PC-3 (cell line): ENCODE data around the gene EIF4G3.

Experiments used
- EZH2 ChIP-seq: fragments of 300-600 bp; sonication (generic); IDR thresholded peaks from one replicate; pipeline ENCODE4 v1.6.1; 2017; ENCODE audit warnings: antibody characterized with exemption, mild to moderate bottlenecking, low read length; ENCODE audit not compliant: unreplicated experiment
- EZH2phosphoT487 ChIP-seq: fragments of 300-600 bp; sonication (generic); IDR thresholded peaks from 2 replicates; pipeline ENCODE4 v1.6.1; 2018; ENCODE audit warnings: mild to moderate bottlenecking, antibody characterized with exemption, low read length, borderline replicate concordance
- TF ChIP-seq, protein P1 (sequence below): fragments of 300-600 bp; sonication (generic); conservative IDR thresholded peaks from 2 replicates; pipeline ENCODE4 v1.5.1; 2017; ENCODE audit warnings: antibody characterized with exemption, low read depth, mild to moderate bottlenecking, low read length

DNA sequence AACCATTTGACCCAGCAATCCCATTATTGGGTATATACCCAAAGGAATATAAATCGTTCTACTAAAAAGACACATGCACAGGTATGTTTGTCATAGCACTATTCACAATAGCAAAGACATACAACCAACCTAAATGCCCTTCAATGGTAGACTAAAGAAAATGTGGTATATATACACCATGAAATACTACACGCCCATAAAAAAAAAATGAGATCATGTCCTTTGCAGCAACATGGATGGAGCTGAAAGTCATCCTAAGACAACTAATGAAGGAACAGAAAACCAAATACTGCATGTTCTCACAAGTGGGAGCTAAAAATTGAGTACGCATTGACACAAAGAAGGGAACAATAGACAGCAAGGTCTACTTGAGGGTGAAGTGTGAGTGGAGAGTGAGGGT, 72.0 kb downstream of the EIF4G3 start:
- TF ChIP-seq, protein P1, sequence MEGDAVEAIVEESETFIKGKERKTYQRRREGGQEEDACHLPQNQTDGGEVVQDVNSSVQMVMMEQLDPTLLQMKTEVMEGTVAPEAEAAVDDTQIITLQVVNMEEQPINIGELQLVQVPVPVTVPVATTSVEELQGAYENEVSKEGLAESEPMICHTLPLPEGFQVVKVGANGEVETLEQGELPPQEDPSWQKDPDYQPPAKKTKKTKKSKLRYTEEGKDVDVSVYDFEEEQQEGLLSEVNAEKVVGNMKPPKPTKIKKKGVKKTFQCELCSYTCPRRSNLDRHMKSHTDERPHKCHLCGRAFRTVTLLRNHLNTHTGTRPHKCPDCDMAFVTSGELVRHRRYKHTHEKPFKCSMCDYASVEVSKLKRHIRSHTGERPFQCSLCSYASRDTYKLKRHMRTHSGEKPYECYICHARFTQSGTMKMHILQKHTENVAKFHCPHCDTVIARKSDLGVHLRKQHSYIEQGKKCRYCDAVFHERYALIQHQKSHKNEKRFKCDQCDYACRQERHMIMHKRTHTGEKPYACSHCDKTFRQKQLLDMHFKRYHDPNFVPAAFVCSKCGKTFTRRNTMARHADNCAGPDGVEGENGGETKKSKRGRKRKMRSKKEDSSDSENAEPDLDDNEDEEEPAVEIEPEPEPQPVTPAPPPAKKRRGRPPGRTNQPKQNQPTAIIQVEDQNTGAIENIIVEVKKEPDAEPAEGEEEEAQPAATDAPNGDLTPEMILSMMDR, result no peak
- no peak for TF ChIP-seq EZH2
- no peak for TF ChIP-seq EZH2phosphoT487
